Adipocyte (in vitro differentiated cells): ENCODE measurements around the gene RABGEF1.
"Not testable (repeated sequence)": the region's sequence is repeated elsewhere in the genome, so short reads cannot be mapped to it uniquely, and the experiment has no call there.

ENCODE experiments used
- DNase-seq: peaks from one replicate; pipeline ENCODE4 v3.0.0-alpha.2; 2015; ENCODE audit warnings: low read depth
- H3K27me3 ChIP-seq: replicated peaks from 2 replicates; pipeline ENCODE4 v1.7.0; 2013; ENCODE audit warnings: mild to moderate bottlenecking, low read length, moderate library complexity; ENCODE audit not compliant: control insufficient read depth, insufficient read depth
- H3K36me3 ChIP-seq: 2 replicates; pipeline ENCODE4 v1.7.0; 2013; ENCODE audit warnings: low read length, mild to moderate bottlenecking, moderate library complexity; ENCODE audit not compliant: control insufficient read depth, insufficient read depth, severe bottlenecking
- H3K4me1 ChIP-seq: 2 replicates; pipeline ENCODE4 v1.7.0; 2013; ENCODE audit warnings: mild to moderate bottlenecking, low read length, moderate library complexity; ENCODE audit not compliant: control insufficient read depth, insufficient read depth
- H3K4me3 ChIP-seq: 2 replicates; pipeline ENCODE4 v1.7.0; 2013; ENCODE audit warnings: mild to moderate bottlenecking, low read length, moderate library complexity
- H3K9ac ChIP-seq: 2 replicates; pipeline ENCODE4 v1.7.0; 2013; ENCODE audit warnings: mild to moderate bottlenecking, low read length, moderate library complexity
- H3K9me3 ChIP-seq: 2 replicates; pipeline ENCODE4 v1.7.0; 2013; ENCODE audit warnings: mild to moderate bottlenecking, low read length, moderate library complexity; ENCODE audit not compliant: control insufficient read depth

Gene RABGEF1

DNA sequence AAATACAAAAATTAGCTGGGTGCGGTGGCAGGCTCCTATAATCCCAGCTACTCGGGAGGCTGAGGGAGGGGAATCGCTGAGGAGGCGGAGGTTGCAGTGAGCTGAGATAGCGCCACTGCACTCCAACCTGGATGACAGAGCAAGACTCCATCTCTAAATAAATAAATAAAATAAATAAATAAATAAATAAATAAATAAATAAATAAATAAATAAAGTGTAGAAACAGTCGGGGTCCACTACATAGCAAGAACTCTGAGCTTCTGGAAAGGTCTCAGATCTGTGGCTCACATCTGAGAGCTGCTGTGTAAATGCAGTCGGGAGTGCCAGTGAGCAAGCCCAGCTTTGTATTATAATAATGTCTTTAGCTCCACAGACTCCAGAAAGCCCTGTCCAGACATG lies 76.1 kb downstream of the RABGEF1 start:
- not testable (repeated sequence) for H3K27me3 ChIP-seq, DNase-seq, H3K9me3 ChIP-seq, H3K4me1 ChIP-seq, H3K4me3 ChIP-seq, H3K9ac ChIP-seq
- peaks cover 15% of the 10 kb centered on the region for H3K36me3 ChIP-seq

DNA sequence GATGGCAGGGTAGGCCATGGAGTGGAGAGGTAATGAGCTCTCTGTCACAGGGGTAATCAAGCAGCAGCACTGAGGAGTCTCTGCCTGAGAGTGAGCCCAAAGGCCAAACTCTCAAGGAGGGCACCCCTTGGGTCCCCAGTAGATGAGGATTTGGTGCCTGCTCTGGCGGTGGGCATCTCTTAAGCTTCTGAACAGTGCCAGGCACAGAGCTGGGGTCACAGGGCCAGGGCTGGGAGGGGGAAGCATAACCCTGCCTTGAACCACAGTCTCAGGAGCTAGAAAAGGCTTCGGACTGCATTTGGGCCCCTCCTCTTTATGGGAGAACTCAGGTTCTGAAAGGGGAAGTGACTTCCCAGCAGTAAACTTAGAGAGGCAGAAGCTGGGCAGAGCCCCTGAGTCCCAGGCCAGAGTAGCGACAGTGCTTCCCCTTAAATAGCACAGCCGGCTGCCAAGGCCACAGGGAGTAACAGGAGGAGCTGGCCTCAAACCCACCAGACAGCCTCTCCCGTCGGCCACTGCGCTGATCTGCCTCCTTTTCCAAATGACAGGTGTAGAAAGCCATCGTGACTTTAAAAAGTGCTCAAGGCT lies 76.8 kb downstream of the RABGEF1 start:
- H3K9ac ChIP-seq, H3K27me3 ChIP-seq, H3K4me1 ChIP-seq, H3K4me3 ChIP-seq, H3K9me3 ChIP-seq, DNase-seq, H3K36me3 ChIP-seq: not testable (repeated sequence)

DNA sequence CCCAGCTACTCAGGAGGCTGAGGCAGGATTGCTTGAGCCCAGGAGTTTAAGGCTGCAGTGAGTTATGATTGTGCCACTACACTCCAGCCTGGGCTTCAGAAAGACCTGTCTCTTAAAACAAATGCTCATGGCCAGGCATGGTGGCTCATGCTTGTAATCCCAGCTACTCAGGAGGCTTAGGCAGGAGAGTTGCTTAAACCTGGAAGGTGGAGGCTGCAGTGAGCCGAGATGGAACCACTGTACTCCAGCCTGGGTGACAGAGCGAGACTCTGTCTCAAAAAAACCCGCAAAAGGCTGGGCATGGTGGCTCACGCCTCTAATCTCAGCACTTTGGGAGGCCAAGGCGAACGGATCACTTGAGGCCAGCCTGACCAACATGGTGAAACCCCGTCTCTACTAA lies 77.4 kb downstream of the RABGEF1 start:
- not testable (repeated sequence) for H3K27me3 ChIP-seq, H3K9me3 ChIP-seq, DNase-seq, H3K4me1 ChIP-seq, H3K9ac ChIP-seq, H3K36me3 ChIP-seq, H3K4me3 ChIP-seq

DNA sequence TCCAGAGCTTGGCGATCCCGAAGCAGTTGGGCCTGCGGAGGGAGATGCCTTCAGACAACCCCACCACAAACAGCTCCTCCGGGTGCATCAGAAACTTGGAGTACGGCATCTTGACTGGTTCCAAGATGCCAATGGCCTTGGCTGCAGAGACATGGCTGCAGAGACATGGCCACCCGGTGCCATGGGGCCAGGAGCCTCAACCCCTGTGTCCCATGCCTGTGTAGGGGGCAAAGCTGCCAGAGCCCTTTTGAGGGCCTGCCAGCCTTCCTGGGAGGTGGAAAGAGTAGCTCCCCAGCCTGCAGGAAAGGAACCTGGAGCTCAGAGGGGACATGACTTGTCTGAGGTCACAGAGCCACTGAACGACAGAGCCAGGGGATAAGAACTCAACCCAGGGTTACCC lies 83.5 kb downstream of the RABGEF1 start:
- Histone ChIP-seq H3K27me3 (no peaks in the 10 kb centered on the region), H3K4me1 (no peaks in the 10 kb centered on the region), H3K9ac (no peak overlapping the region), H3K36me3 (no peaks in the 10 kb centered on the region), H3K4me3 (no peak overlapping the region), H3K9me3 (no peaks in the 10 kb centered on the region)
- no peak for DNase-seq

DNA sequence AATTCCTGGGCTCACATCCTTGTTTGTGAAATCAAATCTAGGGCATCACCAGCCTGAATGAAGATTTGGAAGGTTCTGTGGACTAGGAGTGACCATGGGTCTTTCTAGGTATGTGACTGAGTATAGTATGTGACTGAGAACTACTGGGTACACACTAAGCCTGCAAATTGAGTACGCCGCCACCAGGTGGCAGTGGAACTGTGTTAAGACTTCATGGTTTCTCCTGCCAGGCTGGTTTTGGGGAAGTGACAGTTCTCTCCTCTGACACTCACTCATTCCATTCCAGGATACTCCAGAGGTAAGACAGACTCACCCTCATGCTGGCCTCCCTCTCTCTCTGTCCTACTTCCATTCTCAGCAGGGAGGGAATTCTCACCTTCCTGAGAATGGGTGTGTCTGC lies 85.0 kb downstream of the RABGEF1 start:
- H3K27me3 ChIP-seq, H3K4me1 ChIP-seq, H3K9me3 ChIP-seq, DNase-seq, H3K9ac ChIP-seq, H3K36me3 ChIP-seq, H3K4me3 ChIP-seq: not testable (repeated sequence)

DNA sequence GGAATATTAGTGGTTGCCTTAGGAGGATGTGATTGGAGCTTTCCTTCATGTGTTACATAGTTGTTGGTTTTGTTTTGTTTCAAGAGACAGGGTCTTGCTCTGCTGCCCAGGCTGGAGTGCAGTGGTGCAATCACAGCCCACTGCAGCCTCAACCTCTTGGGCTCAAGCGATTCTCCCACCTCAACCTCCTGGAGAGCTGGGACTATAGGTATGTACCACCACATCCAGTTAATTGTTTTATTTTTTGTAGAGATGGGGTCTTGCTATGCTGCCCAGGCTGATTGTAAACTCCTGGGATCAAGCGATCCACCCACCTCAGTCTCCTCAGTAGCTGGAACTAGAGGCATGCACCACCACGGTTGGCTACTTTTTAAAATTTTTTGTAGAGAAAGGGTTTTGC lies 86.1 kb downstream of the RABGEF1 start:
- H3K36me3 ChIP-seq: no peaks in the 10 kb centered on the region
- no peak for DNase-seq
- H3K27me3 ChIP-seq: no peaks in the 10 kb centered on the region
- no peaks in the 10 kb centered on the region for H3K9me3 ChIP-seq
- no peak overlapping the region for H3K4me3 ChIP-seq
- no peak overlapping the region for H3K9ac ChIP-seq
- H3K4me1 ChIP-seq: no peaks in the 10 kb centered on the region

DNA sequence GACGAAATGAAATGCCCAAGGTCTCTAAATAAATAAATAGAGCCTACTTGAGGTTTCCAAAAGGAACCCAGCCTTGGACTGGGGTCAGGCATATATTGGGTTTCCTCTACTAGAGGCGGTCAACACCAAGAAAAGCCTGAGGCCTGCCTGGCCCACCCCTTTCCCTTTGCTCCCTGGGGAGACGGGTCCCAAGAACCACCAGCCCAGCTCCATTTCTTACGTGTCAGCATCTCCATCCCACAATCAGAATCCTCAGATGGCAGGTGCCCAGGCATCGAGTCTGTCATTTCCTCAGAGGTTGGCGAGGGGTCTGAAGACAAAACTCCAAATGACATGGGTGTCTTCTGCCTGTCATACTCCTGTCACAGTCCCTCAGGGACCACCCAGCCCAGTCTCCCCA lies 90.4 kb downstream of the RABGEF1 start:
- H3K9me3 ChIP-seq, H3K4me3 ChIP-seq, H3K36me3 ChIP-seq, H3K9ac ChIP-seq, DNase-seq, H3K27me3 ChIP-seq, H3K4me1 ChIP-seq: not testable (repeated sequence)

DNA sequence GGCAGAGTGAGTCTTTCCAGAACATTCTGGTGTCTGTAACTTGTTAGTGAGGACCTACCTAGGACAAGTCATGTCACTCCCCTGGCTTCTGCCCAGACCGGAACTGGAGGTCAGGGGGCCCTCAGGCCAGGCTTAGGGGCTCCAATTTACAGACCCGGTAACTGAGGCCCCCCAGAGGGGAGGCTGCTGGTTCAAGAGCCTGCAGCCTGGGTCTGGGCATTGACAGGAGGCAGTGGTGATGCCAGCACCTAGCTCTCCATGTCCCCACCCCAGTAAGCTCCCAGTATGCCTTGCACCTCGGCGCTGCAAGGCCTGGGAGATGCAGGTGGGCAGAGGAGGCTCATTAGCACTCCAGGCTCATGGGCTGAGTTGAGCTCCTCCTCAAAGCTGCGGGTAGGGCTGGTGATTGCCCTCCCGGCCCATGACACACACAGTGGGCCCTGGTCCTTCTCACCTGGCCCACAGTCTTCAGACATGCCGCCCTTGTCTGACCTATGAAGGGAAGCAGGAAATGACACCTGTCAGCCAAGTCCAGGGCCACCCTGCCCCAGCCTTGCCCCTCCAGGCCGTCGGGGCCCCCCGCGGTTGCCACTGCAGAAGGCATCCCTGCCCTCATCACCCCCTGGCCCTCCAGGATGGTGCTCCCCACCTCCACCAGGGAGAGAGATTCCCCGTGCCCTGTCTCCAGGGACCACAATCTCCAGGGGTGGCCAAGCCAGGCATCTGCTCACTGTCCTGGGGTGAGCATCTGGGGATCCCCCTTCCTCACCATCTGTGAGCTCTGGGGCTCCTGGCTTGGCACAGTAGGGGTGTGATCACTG lies 92.2 kb downstream of the RABGEF1 start:
- DNase-seq: no peak
- H3K36me3 ChIP-seq: no peaks in the 10 kb centered on the region
- no peaks in the 10 kb centered on the region for H3K27me3 ChIP-seq
- no peak overlapping the region for H3K4me3 ChIP-seq
- no peak overlapping the region for H3K9ac ChIP-seq
- no peaks in the 10 kb centered on the region for H3K4me1 ChIP-seq
- H3K9me3 ChIP-seq: no peaks in the 10 kb centered on the region

DNA sequence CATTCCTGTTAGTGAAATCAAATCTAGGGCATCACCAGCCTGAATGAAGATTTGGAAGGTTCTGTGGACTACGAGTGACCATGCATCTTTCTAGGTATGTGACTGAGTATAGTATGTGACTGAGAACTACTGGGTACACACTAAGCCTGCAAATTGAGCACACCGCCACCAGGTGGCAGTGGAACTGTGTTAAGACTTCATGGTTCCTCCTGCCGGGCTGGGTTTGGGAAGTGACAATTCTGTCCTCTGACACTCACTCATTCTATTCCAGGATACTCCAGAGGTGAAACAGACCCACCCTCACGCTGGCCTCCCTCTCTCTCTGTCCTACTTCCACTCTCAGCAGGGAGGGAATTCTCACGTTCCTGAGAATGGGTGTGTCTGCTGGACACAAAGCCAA lies 96.5 kb downstream of the RABGEF1 start:
- H3K9ac ChIP-seq: no peak overlapping the region
- no peaks in the 10 kb centered on the region for H3K27me3 ChIP-seq
- no peak for DNase-seq
- no peak overlapping the region for H3K4me3 ChIP-seq
- no peaks in the 10 kb centered on the region for H3K4me1 ChIP-seq
- H3K9me3 ChIP-seq: no peaks in the 10 kb centered on the region
- no peaks in the 10 kb centered on the region for H3K36me3 ChIP-seq

DNA sequence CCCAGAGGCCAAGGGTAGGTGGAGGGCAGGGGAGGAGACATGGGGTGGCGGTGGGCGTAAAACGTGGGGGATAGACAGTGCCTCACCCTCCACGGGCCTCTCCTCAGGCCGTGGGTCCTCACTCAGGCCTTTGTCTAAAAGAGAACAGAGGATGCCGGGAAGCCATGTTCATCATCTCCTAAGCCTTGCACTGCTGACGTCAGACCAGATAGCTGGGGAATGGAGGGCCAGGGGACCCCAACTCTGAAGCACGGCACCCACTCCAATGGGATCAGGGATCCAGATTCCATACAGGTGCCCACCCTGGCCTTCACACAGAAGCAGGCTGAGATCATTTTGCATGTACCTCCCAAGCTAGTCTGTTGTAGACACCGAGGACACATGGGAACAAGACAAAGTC lies 97.1 kb downstream of the RABGEF1 start:
- Histone ChIP-seq H3K27me3 (no peaks in the 10 kb centered on the region), H3K4me1 (no peaks in the 10 kb centered on the region), H3K36me3 (no peaks in the 10 kb centered on the region), H3K9me3 (no peaks in the 10 kb centered on the region), H3K4me3 (no peak overlapping the region), H3K9ac (no peak overlapping the region)
- DNase-seq: no peak

DNA sequence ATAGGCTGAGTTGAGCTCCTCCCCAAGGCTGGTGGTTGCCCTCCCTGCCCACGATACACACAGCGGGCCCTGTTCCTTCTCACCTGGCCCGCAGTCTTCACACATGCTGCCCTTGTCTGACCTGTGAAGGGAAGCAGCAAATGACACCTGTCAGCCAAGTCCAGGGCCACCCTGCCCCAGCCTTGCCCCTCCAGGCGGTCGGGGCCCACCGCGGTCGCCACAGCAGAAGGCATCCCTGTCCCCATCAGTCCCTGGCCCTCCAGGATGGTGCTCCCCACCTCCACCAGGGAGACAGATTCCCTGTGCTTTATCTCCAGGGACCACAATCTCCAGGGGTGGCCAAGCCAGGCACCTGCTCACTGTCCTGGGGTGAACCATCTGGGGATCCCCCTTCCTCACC lies 99.3 kb downstream of the RABGEF1 start:
- H3K9ac ChIP-seq: no peak overlapping the region
- H3K36me3 ChIP-seq: no peaks in the 10 kb centered on the region
- peaks cover 4% of the 10 kb centered on the region for H3K4me1 ChIP-seq

DNA sequence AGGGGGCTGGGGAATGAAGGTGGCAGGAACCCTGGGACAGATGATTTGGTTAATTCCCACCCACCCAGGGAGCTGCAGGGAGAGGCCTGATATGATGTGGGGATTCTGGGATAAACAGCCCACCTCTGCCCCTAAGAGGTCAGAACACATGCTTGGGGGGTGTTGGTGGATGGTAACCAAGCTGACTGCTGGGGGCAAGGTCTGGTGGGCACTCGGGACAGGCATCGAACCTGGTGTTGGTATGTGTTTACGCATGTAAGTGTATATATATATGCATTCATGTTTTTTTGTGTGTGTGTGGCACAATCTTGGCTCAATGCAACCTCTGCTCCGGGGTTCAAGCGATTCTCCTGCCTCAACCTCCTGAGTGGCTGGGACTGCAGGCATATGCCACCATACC lies 99.8 kb downstream of the RABGEF1 start:
- Histone ChIP-seq H3K4me1 (peaks cover 6% of the 10 kb centered on the region), H3K36me3 (no peaks in the 10 kb centered on the region), H3K27me3 (no peaks in the 10 kb centered on the region), H3K4me3 (no peak overlapping the region), H3K9me3 (no peaks in the 10 kb centered on the region), H3K9ac (no peak overlapping the region)
- no peak for DNase-seq

More for the DNA sequence above, 99.3 kb downstream of the RABGEF1 start:
- no peak for DNase-seq
- Histone ChIP-seq H3K27me3 (no peaks in the 10 kb centered on the region), H3K9me3 (no peaks in the 10 kb centered on the region), H3K4me3 (no peak overlapping the region)
